Mucosa of stomach (tissue), 1 donor: ENCODE data around the gene ALKBH4.
A peak's percentile ranks its signal among the peaks of the same experiment; 100 is the strongest.
"Not testable (repeated sequence)": the region's sequence is repeated elsewhere in the genome, so short reads cannot be mapped to it uniquely, and the experiment has no call there.

ENCODE experiments used
- H3K27me3 ChIP-seq: one replicate; pipeline ENCODE4 v1.7.0; 2013; ENCODE audit warnings: mild to moderate bottlenecking, low read length; ENCODE audit not compliant: control insufficient read depth, insufficient read depth
- H3K36me3 ChIP-seq: one replicate; pipeline ENCODE4 v1.7.0; 2013; ENCODE audit warnings: low read length; ENCODE audit not compliant: control insufficient read depth, insufficient read depth
- H3K4me1 ChIP-seq: one replicate; pipeline ENCODE4 v1.7.0; 2013; ENCODE audit warnings: mild to moderate bottlenecking, low read length; ENCODE audit not compliant: control insufficient read depth, insufficient read depth
- H3K4me3 ChIP-seq: one replicate; pipeline ENCODE4 v1.7.0; 2013; ENCODE audit warnings: low read length
- H3K9ac ChIP-seq: one replicate; pipeline ENCODE4 v1.7.0; 2013; ENCODE audit warnings: mild to moderate bottlenecking, low read length, moderate library complexity
- H3K9me3 ChIP-seq: one replicate; pipeline ENCODE4 v1.7.0; 2013; ENCODE audit warnings: mild to moderate bottlenecking, low read length, moderate library complexity; ENCODE audit not compliant: control insufficient read depth
- donor health status: Pancreatic carcinoma.

ALKBH4 gene, protein sequence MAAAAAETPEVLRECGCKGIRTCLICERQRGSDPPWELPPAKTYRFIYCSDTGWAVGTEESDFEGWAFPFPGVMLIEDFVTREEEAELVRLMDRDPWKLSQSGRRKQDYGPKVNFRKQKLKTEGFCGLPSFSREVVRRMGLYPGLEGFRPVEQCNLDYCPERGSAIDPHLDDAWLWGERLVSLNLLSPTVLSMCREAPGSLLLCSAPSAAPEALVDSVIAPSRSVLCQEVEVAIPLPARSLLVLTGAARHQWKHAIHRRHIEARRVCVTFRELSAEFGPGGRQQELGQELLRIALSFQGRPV

DNA sequence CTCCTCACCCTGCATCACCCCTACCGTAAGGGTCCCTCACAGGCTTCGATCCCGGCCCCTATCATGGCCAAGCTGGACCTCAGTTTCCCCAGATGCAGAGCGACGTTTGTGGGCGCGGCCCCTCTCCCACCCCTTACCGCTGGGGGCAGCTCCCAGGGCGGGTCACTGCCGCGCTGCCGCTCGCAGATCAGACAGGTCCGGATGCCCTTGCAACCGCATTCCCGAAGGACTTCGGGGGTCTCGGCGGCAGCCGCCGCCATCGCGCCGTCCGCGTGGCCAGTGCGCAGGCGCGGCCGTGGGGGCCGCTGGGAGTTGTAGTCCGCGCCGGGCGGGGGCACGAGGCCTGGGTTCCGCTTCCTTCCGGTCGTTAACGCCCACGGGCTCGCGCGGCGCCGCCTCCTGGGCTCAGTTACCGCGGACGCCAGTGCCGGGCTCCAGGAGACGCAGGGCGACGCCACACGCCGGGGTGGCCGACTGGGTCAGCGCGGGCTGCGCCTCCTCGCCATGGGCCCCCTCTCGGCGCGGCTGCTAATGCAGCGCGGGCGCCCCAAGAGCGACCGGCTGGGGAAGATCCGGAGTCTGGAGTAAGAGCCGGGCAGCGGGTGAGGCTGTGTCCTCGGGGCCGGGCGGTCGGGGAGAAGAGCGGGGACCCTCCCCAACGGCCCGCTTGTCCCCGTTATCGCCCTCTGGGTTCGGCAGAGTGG lies at the start of gene ALKBH4, which contains the start of gene LRWD1:
TSS of gene ALKBH4 (minus strand) at position 287 of the 704 bp plus-strand sequence. CDS start at position 260, 27 bp downstream.
TSS of gene LRWD1 (plus strand) at position 408 of the 704 bp plus-strand sequence. CDS start at position 505, 97 bp downstream.
- Histone ChIP-seq H3K9me3 (no peaks in the 10 kb centered on the region), H3K9ac (peak within 1 kb of the TSS; percentile 96), H3K27me3 (no peaks in the 10 kb centered on the region), H3K4me1 (peaks cover 14% of the 10 kb centered on the region), H3K4me3 (peak within 1 kb of the TSS; percentile 94), H3K36me3 (no peaks in the 10 kb centered on the region)

DNA sequence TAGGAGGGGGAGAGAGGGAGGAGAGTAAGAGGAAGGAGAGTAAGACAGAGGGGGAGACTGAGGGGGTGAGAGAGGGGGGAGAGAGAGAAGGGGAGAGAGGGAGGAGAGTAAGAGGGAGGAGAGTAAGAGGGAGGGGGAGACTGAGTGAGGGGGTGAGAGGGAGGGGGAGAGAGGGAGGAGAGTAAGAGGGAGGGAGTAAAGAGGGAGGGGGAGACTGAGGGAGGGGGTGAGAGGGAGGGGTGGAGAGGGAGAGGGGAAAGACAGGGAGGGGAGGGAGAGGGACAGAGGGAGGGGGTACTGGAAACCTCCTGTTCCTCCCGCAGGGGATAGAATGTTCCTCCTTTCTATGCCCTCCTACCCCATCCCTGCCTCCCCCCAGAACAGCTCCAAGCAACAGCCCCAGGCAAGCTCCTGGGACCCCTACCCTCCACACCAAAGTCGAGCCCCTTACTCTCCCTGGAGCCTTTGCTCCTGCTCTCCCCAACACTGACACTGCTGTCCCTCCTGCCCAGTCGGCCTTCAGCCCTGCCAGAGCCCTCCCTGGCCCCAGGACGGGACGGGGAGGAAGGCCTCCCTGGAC lies 48.1 kb upstream of the ALKBH4 start:
- not testable (repeated sequence) for H3K4me3 ChIP-seq

DNA sequence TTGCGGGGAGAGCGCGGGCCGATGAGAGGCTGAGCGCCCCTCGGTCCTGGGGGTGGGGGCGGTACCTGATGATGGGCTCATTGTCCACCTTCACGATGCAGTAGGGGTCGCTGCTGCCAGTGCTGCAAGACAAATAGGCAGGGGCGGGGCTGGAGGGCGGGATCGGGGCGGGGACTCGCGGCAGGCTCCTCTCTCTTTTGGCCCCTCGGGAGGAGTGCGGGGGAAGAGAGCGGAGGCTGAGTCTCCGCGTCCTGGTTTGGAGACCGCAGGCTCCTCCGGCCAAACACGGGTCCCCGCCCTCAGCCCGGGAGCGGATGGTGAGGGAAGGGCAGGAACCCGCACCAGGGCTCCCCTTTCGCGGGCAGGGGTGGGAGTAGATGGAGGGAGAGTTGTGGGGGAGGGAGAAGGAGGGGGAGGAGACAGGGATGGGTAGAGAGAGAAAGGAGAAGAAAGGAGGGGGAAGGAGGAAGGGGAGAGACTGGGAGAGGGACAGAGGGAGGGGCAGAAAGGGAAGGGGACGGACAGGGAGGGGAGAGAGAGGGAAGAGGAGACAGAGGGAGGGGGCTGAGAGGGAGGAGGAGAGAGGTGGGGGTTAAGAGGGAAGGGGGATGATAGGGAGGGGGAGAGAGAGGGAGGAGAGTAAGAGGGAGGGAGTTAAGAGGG lies 47.3 kb upstream of the ALKBH4 start:
- not testable (repeated sequence) for H3K36me3 ChIP-seq, H3K9ac ChIP-seq, H3K9me3 ChIP-seq

More for the DNA sequence above, 48.1 kb upstream of the ALKBH4 start:
- not testable (repeated sequence) for H3K36me3 ChIP-seq, H3K9ac ChIP-seq, H3K9me3 ChIP-seq, H3K27me3 ChIP-seq, H3K4me1 ChIP-seq

DNA sequence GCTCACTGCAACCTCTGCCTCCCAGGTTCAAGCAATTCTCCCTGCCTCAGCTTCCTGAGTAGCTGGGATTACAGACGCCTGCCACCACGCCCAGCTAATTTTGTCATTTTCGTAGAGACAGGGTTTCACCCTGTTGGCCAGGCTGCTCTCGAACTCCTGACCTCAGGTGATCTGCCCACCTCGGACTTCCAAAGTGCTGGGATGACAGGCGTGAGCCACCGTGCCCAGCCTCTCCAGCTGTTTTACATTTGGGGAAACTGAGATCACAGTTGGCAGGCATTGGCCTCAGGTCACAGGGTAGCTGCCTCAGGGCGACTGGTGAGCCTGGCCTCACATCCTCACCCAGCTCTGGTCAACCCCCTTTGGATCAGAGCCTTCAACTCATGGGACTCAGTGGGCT lies 45.9 kb upstream of the ALKBH4 start:
- not testable (repeated sequence) for H3K36me3 ChIP-seq, H3K9me3 ChIP-seq, H3K4me1 ChIP-seq, H3K9ac ChIP-seq, H3K27me3 ChIP-seq, H3K4me3 ChIP-seq

More for the DNA sequence above, 47.3 kb upstream of the ALKBH4 start:
- not testable (repeated sequence) for H3K4me3 ChIP-seq, H3K27me3 ChIP-seq, H3K4me1 ChIP-seq

DNA sequence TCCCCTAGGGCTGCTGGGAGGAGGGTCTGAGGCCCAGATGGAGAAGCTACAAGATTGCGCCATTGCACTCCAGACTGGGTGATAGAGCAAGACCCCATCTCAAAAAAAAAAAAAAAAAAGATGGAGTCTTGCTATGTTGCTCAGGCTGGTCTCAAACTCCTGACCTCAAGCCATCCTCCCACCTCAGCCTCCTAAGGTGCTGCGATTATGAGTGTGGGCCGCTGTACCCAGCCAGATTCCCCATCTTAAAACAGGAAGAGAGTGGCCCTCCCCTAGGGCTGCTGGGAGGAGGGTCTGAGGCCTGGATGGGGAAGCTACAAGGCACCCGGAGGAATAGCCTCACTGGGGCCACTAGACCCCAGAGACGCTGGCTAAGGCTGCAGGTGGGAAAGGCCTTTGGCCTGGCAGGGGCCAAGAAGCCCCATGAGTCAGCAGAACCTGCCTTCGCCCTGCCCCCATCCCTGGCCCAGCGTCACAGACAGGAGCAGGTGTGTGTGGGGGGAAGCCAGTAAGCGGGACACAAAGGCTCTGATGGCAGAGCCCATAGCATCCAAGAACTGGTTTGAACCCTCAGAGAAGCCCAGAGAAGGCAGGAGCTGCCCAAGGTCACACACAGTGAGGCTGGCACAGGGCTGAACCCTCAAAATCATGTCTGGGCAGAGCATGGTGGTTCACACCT lies 42.9 kb upstream of the ALKBH4 start:
- not testable (repeated sequence) for H3K9me3 ChIP-seq, H3K9ac ChIP-seq, H3K4me1 ChIP-seq, H3K27me3 ChIP-seq, H3K36me3 ChIP-seq, H3K4me3 ChIP-seq

DNA sequence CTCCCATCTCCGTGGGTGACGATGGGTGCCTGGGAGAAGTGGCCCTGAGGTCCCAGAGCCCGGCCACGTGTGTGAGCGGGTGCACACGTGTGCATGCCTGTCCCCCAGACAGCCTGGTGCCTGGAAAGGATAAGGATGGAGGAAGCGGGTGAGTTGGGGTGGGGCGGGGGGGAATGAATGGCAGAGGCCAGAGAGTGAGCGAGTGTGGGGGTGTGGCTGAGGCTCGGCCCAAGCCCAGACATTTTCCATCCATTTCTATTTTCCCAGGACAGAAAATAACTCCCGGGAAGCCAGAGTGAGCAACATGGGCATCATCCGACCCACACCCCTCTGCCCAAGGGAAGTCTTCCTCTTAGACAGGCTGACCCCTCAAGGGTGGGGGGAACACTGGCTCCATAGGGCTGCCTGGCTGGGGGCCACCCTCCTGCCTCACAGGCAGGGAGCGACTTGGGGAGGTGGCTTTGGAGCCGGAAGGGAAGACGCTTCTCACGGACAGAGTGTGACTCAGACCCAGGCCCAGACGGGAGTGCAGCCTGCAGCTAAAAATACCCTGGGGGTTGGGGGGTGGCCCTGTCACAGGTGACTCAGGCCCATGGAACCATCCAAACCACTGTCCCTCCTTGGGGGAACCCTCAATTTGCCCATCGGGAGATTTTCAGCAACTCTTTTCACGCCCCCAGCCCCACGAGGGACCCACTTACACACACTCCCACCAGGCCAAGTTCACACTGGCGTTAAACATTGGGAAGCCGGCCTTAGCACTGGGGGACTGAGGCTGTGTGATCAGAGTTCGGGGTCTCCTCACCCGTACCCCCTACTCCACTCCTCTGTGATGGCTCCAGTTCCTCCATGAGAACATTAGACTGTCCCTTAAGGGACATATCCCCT lies 40.9 kb upstream of the ALKBH4 start:
- not testable (repeated sequence) for H3K36me3 ChIP-seq, H3K9ac ChIP-seq, H3K9me3 ChIP-seq, H3K27me3 ChIP-seq, H3K4me1 ChIP-seq, H3K4me3 ChIP-seq

DNA sequence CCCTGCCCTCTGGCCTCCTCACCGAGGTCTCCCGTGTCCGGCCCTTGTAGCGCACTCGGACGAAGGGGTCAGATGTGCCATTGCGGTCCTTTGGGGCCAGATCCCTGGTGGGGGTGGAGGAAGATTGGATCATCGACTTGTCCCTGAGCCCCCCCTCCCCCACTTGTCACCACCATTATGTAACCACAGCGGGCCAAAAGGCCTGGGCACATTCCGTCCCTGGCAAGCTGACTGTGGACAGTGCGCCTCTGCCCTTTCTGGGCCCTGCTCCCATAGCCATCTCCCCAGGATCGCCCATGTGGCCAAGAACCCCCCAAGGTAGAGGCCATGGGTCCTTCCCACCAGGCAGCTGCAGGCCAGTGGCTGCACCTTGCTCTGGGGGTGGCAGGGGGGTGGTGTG lies 38.5 kb upstream of the ALKBH4 start:
- not testable (repeated sequence) for H3K27me3 ChIP-seq, H3K9me3 ChIP-seq, H3K9ac ChIP-seq, H3K4me3 ChIP-seq, H3K4me1 ChIP-seq, H3K36me3 ChIP-seq

DNA sequence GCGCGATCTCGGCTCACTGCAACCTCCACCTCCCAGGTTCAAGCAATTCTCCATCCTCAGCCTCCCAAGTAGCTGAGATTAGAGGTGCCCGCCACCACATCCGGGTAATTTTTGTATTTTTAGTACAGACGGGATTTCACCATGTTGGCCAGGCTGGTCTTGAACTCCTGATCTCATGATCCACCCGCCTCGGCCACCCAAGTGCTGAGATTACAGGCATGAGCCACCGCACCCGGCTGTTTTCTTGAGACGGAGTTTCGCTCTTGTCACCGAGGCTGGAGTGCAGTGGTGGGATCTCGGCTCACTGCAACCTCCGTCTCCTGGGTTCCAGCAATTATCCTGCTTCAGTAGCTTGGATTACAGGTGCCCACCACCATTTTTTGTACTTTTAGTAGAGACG lies 33.7 kb upstream of the ALKBH4 start:
- H3K4me3 ChIP-seq, H3K36me3 ChIP-seq, H3K4me1 ChIP-seq, H3K27me3 ChIP-seq, H3K9me3 ChIP-seq, H3K9ac ChIP-seq: not testable (repeated sequence)

DNA sequence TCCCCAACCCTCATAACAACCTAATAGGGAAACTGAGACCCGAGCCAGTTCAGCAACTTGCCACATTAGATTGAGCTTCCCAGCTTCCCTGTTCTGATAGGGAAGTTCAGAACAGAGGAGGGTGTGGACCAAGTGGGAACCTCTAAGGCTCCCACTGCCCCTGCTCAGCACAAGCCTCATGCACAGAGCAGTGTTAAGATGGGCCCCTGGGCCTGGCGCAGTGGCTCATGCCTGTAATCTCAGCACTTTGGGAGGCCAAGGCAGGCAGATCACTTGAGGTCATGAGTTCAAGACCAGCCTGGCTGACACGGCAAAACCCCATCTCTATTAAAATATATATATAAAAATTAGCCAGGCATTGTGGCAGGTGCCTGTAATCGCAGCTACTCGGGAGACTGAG lies 32.6 kb upstream of the ALKBH4 start:
- H3K9ac ChIP-seq, H3K27me3 ChIP-seq, H3K4me3 ChIP-seq, H3K9me3 ChIP-seq, H3K4me1 ChIP-seq, H3K36me3 ChIP-seq: not testable (repeated sequence)

DNA sequence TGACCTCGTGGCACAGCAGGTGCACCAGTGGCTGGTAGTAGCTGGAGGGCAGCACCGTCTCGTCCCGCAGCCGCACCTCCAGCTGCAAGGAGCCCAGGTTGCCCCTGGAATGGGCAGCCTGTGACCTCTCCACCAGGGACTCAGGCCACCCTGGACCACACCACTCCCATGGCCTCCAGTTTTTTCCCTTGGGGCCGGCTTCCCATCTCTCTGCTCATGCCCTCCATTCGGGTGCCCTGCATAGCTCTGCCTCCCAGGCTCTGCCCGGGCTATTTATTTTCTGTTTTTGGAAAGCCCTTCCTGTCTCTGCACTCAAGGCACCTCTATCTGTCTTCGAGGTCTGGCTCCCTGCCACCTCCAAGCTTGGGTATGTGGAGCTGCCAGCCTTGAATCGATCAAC lies 32.2 kb upstream of the ALKBH4 start:
- H3K9me3 ChIP-seq, H3K9ac ChIP-seq, H3K4me1 ChIP-seq, H3K36me3 ChIP-seq, H3K27me3 ChIP-seq, H3K4me3 ChIP-seq: not testable (repeated sequence)

DNA sequence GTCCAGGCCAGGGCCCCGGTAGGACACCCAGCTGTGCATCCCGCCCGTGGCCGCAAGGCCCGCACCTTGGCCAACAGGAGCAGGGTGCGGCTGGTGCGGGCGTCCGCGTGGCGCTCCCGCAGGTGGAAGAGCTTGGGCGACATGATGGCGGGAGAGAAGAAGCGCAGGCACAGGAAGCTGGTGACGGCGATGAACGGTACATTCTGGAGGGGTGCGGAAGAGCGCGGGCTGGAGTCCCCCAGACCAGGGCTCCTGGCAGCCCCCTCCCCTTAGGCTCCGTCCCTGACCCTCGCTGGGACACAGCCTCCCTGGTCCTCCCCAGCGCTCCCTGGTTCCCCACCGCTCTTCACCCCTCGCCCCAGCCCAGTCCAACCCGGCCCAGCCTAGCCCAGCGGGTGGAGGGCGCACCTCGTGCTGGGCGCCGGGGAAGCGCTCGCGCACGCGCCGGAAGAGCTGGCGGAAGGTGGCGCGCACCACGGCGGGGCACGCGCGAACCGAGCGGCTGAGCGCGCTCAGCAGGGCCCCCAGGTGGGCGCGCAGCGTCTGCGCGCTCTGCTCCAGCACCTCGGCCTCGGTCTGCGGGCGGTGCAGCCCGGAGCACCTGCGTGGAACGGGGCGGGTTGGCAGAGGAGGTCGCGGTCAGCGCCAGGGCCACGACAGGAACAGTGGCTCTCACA lies 29.9 kb upstream of the ALKBH4 start:
- not testable (repeated sequence) for H3K4me1 ChIP-seq, H3K36me3 ChIP-seq, H3K27me3 ChIP-seq, H3K9me3 ChIP-seq, H3K9ac ChIP-seq, H3K4me3 ChIP-seq
